Naive thymus-derived CD8-positive, alpha-beta T cell (primary cell): ENCODE results near the gene RUNX2. TPM values are rescaled to one million over a fixed set of nuclear protein-coding genes. Genes with fewer than 3 reads are reported as not detected.
A peak's percentile ranks its signal among the peaks of the same experiment; 100 is the strongest.

ENCODE experiments used
- ATAC-seq, 2 donors: fragments of 150-1000 bp; cut with Tn5 transposase in 1 of 2; sonication (Bioruptor Pico), chemical (Tn5 transposase) in 1 of 2; 1 replicate in 1 of 2; 2 replicates in 1 of 2; pipeline ENCODE4 v1.10.0; 2021; ENCODE audit warnings: mild to moderate bottlenecking in 2 of 2, moderate library complexity in 2 of 2
- POLR2A ChIA-PET: fragments of 350-600 bp; sonication (Branson Sonifier 250); formaldehyde crosslinking; loops from one replicate; lab custom pipeline; 2021; ENCODE audit warnings: antibody characterized with exemption; lab: Charles Lee
- DNase-seq, 10 donors: peaks; one replicate each; pipeline versions ENCODE4 v3.0.0 to v3.0.0-alpha.2; 2020 to 2022
- H3K27ac Mint-ChIP-seq, 10 donors: one replicate each; pipeline ENCODE4 v1.8.0; 2020 to 2022; ENCODE audit warnings: mild to moderate bottlenecking in 10 of 10, mixed read lengths in 10 of 10, moderate library complexity in 4 of 10, inconsistent platforms in 1 of 10
- H3K27me3 Mint-ChIP-seq, 5 donors: one replicate each; pipeline ENCODE4 v1.8.0; 2021 to 2022; ENCODE audit warnings: mixed read lengths in 5 of 5
- H3K36me3 Mint-ChIP-seq, 3 donors: one replicate each; pipeline ENCODE4 v1.8.0; 2020 to 2022; ENCODE audit warnings: mixed read lengths in 3 of 3, mild to moderate bottlenecking in 2 of 3, inconsistent platforms in 1 of 3
- H3K4me1 Mint-ChIP-seq, 4 donors: one replicate each; pipeline ENCODE4 v1.8.0; 2021 to 2022; ENCODE audit warnings: mixed read lengths in 4 of 4
- H3K4me3 Mint-ChIP-seq, 10 donors: one replicate each; pipeline ENCODE4 v1.8.0; 2020 to 2022; ENCODE audit warnings: mild to moderate bottlenecking in 10 of 10, mixed read lengths in 10 of 10, moderate library complexity in 6 of 10, inconsistent platforms in 1 of 10
- H3K9me3 Mint-ChIP-seq, 9 donors: one replicate each; pipeline ENCODE4 v1.8.0; 2020 to 2022; ENCODE audit warnings: mixed read lengths in 9 of 9, mild to moderate bottlenecking in 3 of 9, inconsistent platforms in 1 of 9, moderate library complexity in 1 of 9
- polyA plus RNA-seq, 3 donors: library from polyadenylated mRNA; unstranded; fragments of 300-500 nt; fragmentation: Illumina TruSeq; gene quantifications; one replicate each; pipeline ENCODE4 v1.2.3, GENCODE V29; 2021
- total RNA-seq, 8 experiments: library from RNA in 2 of 8; stranded (reverse) in 2 of 8; gene quantifications; one replicate each; pipeline ENCODE4 v1.2.3 and lab custom pipeline; 2021 to 2026

RUNX2 gene
- total and polyA plus RNA-seq, 5 experiments from 2014 or later, result 31.3 to 44.3 (median 36.7) TPM

GRCh38 chr6:45353654-45354053 lies 25.5 kb downstream of the RUNX2 start:
- peak overlapping the region in 2 of 10 donors; percentile 14 to 33 for H3K27ac Mint-ChIP-seq
- no peaks in the 10 kb centered on the region for H3K9me3 Mint-ChIP-seq
- H3K36me3 Mint-ChIP-seq, result peaks cover 0 to 41% (median 33%) of the 10 kb centered on the region in 3 donors
- POLR2A ChIA-PET, result no interaction called here
- peaks cover 8 to 36% (median 18%) of the 10 kb centered on the region in 4 donors for H3K4me1 Mint-ChIP-seq
- H3K4me3 Mint-ChIP-seq, result no peak overlapping the region
- no peak for DNase-seq
- no peaks in the 10 kb centered on the region for H3K27me3 Mint-ChIP-seq
- ATAC-seq, result no peak

GRCh38 chr6:45364466-45364865 lies 36.3 kb downstream of the RUNX2 start:
- ATAC-seq (no peak), DNase-seq (no peak)
- peaks cover 8 to 40% (median 8%) of the 10 kb centered on the region in 3 donors for H3K36me3 Mint-ChIP-seq
- no peaks in the 10 kb centered on the region for H3K27me3 Mint-ChIP-seq
- H3K4me1 Mint-ChIP-seq, result peaks cover 6 to 42% (median 20%) of the 10 kb centered on the region in 4 donors
- POLR2A ChIA-PET, result no interaction called here
- no peaks in the 10 kb centered on the region for H3K9me3 Mint-ChIP-seq
- peak overlapping the region in 2 of 10 donors; percentile 64 to 68 for H3K27ac Mint-ChIP-seq
- no peak overlapping the region for H3K4me3 Mint-ChIP-seq

GRCh38 chr6:45365036-45365435 lies 36.9 kb downstream of the RUNX2 start:
- POLR2A ChIA-PET, result interaction anchor here (2.6 kb wide), 1 partner anchor 13 kb away, joined by 10 read pairs; the partner anchor contains the start of gene SUPT3H
- Mint-ChIP-seq H3K27ac (no peak overlapping the region), H3K4me1 (peaks cover 8 to 45% (median 26%) of the 10 kb centered on the region in 4 donors), H3K4me3 (no peak overlapping the region), H3K9me3 (no peaks in the 10 kb centered on the region), H3K36me3 (peaks cover 8 to 44% (median 8%) of the 10 kb centered on the region in 3 donors), H3K27me3 (no peaks in the 10 kb centered on the region)
- ATAC-seq (no peak), DNase-seq (no peak)

DNA sequence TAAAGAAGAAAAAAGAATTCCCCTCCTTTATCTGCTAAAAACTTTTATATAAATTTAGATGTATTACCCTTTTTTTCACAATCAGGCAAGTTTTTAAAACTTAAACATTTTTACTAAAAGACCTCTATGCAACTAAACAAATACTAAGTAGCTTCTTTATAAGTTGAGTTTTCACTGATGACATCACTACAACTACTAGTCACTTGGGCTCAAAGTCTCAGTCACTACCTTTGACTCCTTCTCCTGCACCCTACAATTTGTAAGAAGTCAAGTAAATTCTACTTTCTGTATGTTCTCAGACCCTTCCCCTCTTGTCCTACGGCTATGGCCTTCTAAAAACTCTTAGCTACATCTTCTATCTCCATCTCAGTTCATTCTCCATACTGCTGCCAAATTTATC lies 38.4 kb downstream of the RUNX2 start:
- Mint-ChIP-seq H3K27ac (peak overlapping the region in 6 of 10 donors; percentile 3 to 79 (median 32)), H3K36me3 (peaks cover 6 to 42% (median 8%) of the 10 kb centered on the region in 3 donors), H3K4me3 (no peak overlapping the region), H3K4me1 (peaks cover 10 to 50% (median 35%) of the 10 kb centered on the region in 4 donors), H3K9me3 (no peaks in the 10 kb centered on the region), H3K27me3 (no peaks in the 10 kb centered on the region)
- DNase-seq (no peak), ATAC-seq (no peak)
- POLR2A ChIA-PET, result interaction anchor here (2.6 kb wide), 1 partner anchor 11 kb away, joined by 10 read pairs; the partner anchor contains the start of gene SUPT3H

DNA sequence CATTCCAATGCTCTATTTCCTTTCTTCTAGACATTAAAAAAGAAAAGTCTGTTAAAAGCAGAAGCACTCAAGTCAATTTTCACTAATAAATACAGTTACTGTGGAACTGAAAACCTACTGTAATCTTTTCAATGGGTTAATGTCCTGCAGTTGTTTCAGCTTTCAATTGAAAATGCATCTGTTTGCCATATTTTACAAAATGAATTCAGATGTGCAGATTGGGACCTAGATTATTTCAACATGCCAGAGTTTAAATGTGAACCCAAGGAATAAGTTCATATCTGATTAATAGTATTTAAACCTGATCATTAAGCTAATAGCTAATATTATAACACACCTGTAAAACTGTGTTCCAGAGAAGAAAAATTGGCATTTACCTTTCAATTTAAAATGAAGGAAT lies 39.9 kb downstream of the RUNX2 start:
- Mint-ChIP-seq H3K9me3 (no peaks in the 10 kb centered on the region), H3K4me1 (peaks cover 10 to 47% (median 32%) of the 10 kb centered on the region in 4 donors), H3K27ac (peak overlapping the region in 1 of 10 donors; percentile 12), H3K36me3 (peaks cover 4 to 40% (median 10%) of the 10 kb centered on the region in 3 donors), H3K27me3 (no peaks in the 10 kb centered on the region), H3K4me3 (no peak overlapping the region)
- POLR2A ChIA-PET, result no interaction called here
- ATAC-seq (no peak), DNase-seq (no peak)

GRCh38 chr6:45369870-45370269 lies 41.7 kb downstream of the RUNX2 start:
- Mint-ChIP-seq H3K36me3 (peaks cover 4 to 39% (median 16%) of the 10 kb centered on the region in 3 donors), H3K27me3 (no peaks in the 10 kb centered on the region), H3K4me3 (no peak overlapping the region), H3K9me3 (no peaks in the 10 kb centered on the region), H3K27ac (peak overlapping the region in 8 of 10 donors; percentile 3 to 78 (median 28)), H3K4me1 (peaks cover 10 to 55% (median 30%) of the 10 kb centered on the region in 4 donors)
- POLR2A ChIA-PET, result no interaction called here
- no peak for DNase-seq
- ATAC-seq, result no peak

GRCh38 chr6:45371924-45372573 lies 43.9 kb downstream of the RUNX2 start:
- POLR2A ChIA-PET, result interaction anchor here (0.6 kb wide), 1 partner anchor 29 kb away, joined by 3 read pairs; no protein-coding TSS in a partner anchor
- H3K4me3 Mint-ChIP-seq, result no peak overlapping the region
- H3K9me3 Mint-ChIP-seq, result no peaks in the 10 kb centered on the region
- H3K36me3 Mint-ChIP-seq, result peaks cover under 1 to 34% (median 10%) of the 10 kb centered on the region in 3 donors
- peak overlapping the region in 6 of 10 donors; percentile 11 to 87 (median 41) for H3K27ac Mint-ChIP-seq
- peaks cover 20 to 63% (median 38%) of the 10 kb centered on the region in 4 donors for H3K4me1 Mint-ChIP-seq
- no peak for ATAC-seq
- H3K27me3 Mint-ChIP-seq, result no peaks in the 10 kb centered on the region
- no peak for DNase-seq

GRCh38 chr6:45375449-45375848 lies 47.3 kb downstream of the RUNX2 start:
- H3K36me3 Mint-ChIP-seq, result peaks cover 0 to 11% (median 10%) of the 10 kb centered on the region in 3 donors
- ATAC-seq (no peak), DNase-seq (no peak)
- H3K4me3 Mint-ChIP-seq, result peak overlapping the region in 2 of 10 donors; percentile 15 to 40
- H3K9me3 Mint-ChIP-seq, result no peaks in the 10 kb centered on the region
- H3K27me3 Mint-ChIP-seq, result no peaks in the 10 kb centered on the region
- H3K27ac Mint-ChIP-seq, result peak overlapping the region in 8 of 10 donors; percentile 35 to 99 (median 54)
- H3K4me1 Mint-ChIP-seq, result peaks cover 11 to 51% (median 43%) of the 10 kb centered on the region in 4 donors
- POLR2A ChIA-PET, result interaction anchor here (0.7 to 1.2 kb wide), 4 partner anchors 190 to 776 kb away, joined by 3 to 6 read pairs (median 4); no protein-coding TSS in a partner anchor

- Mint-ChIP-seq H3K36me3 (peaks cover 0 to 10% (median 7%) of the 10 kb centered on the region in 3 donors), H3K4me1 (peaks cover 9 to 41% (median 38%) of the 10 kb centered on the region in 4 donors), H3K4me3 (peak overlapping the region; percentile 92 to 100 (median 98)), H3K27me3 (no peaks in the 10 kb centered on the region), H3K27ac (peak overlapping the region; percentile 97 to 100 (median 98)), H3K9me3 (no peaks in the 10 kb centered on the region)
- ATAC-seq (no peak), DNase-seq (no peak)
- POLR2A ChIA-PET, result interaction anchor here (0.6 to 3.2 kb wide), 13 partner anchors 10 to 777 kb away, joined by 3 to 24 read pairs (median 6); no protein-coding TSS in a partner anchor
Observed at GRCh38 chr6:45376310-45377042, 48.3 kb downstream of the RUNX2 start.

DNA sequence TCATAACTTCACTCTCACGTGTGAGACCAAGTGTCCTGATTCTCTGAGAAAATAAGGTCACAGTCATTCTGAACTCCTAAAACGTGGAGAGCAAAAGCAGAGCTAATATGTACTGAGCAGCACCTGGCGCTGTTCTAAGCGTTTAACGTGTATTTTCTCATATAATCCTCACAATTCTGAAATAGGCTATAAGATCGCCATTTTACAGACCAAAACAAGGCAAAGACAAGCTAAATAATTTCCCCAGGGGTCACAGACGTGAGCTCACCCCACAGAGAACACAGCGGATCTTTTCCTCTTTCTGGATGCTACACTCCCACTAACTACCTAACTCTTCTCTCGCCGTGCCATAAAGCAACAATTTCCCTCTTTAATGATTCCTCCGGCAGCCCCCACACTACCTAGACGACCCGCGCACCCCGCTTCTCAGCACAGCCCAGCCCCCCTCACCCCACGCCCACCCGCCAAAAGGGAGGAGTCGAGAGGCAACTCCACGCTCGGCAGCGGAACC lies 49.0 kb downstream of the RUNX2 start:
- Mint-ChIP-seq H3K27ac (peak overlapping the region; percentile 97 to 100 (median 98)), H3K4me3 (peak overlapping the region; percentile 92 to 100 (median 98)), H3K4me1 (peaks cover 8 to 38% (median 37%) of the 10 kb centered on the region in 4 donors), H3K36me3 (peaks cover 0 to 10% (median 7%) of the 10 kb centered on the region in 3 donors), H3K9me3 (no peaks in the 10 kb centered on the region), H3K27me3 (no peaks in the 10 kb centered on the region)
- DNase-seq (no peak), ATAC-seq (no peak)
- POLR2A ChIA-PET, result interaction anchor here (1.0 to 3.2 kb wide), 15 partner anchors 11 to 721 kb away, joined by 3 to 24 read pairs (median 7); partner anchors contain the start of gene RUNX2

DNA sequence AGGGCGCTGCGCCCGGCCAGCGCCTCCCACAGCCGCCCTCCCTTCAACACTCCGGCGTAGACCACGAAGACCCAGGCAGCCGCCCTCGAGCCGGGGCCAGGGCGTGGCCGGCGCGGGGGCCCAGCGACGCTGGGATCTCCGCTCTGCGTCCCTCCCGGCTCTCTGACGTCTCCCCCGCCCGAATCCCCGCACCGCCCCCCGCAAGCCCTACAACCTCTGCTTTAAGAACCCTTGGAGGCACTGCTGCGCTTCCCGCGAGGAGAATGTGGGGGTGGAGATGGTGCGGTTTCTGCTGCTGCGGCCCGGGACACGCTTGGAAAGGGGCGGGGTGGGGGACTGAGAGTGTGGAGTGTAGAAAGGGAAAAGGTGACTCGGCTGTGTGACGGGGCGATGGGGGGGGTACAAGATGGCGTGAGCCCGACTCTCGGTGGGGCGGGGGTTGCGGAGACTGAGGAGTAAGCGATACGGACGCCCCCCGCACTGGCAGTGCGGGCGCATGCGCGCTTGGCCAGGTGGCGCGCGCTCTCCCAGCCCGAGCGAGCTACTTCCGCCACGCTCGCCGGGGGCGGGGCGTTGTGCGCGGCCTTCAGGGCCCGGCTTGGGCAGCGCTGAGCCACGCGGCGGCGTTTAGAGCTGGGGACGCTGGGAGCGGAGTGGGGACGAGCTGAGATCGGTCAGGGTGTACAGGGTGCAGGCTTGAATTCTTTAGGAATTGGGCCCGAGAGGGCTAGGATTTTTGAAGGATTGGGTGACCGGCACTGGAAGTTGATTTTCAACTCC lies 49.6 kb downstream of the RUNX2 start, which contains the start of gene SUPT3H:
Gene SUPT3H (minus strand): TSS at position 381 of the 780 bp plus-strand sequence.
- peak; percentile 80 for ATAC-seq
- Mint-ChIP-seq H3K9me3 (no peaks in the 10 kb centered on the region), H3K4me1 (peaks cover 10 to 38% (median 36%) of the 10 kb centered on the region in 4 donors), H3K27me3 (no peaks in the 10 kb centered on the region), H3K36me3 (peaks cover 0 to 7% (median 6%) of the 10 kb centered on the region in 3 donors), H3K27ac (peak within 1 kb of the TSS; percentile 97 to 100 (median 98)), H3K4me3 (peak within 1 kb of the TSS; percentile 92 to 100 (median 98))
- POLR2A ChIA-PET, result interaction anchor here (0.6 to 3.2 kb wide), 31 partner anchors 9 to 752 kb away, joined by 3 to 24 read pairs (median 4); partner anchors contain the start of genes ENPP4 and RUNX2
- DNase-seq, result peak; percentile 87 to 96 (median 93)
